ACC112 (cell line): ENCODE data around the gene NOSIP.

Experiments used
- H2AFZ ChIP-seq: fragments of 200-600 bp; sonication (generic); one replicate; pipeline ENCODE4 v1.6.0; 2017; ENCODE audit warnings: antibody characterized with exemption, low read length; ENCODE audit not compliant: unreplicated experiment
- H3K27ac ChIP-seq: fragments of 200-600 bp; sonication (generic); 2 replicates; pipeline ENCODE4 v1.5.1; 2014; ENCODE audit warnings: low read depth, mild to moderate bottlenecking, antibody characterized with exemption, low read length, moderate library complexity
- H3K27me3 ChIP-seq: fragments of 200-600 bp; sonication (generic); 2 replicates; pipeline ENCODE4 v1.6.1; 2014; ENCODE audit warnings: mild to moderate bottlenecking, antibody characterized with exemption, low read length, moderate library complexity, mixed read lengths; ENCODE audit not compliant: insufficient read depth
- H3K36me3 ChIP-seq: fragments of 200-600 bp; sonication (generic); 2 replicates; pipeline ENCODE4 v1.6.1; 2016; ENCODE audit warnings: mild to moderate bottlenecking, antibody characterized with exemption, low read length, moderate library complexity, mixed read lengths; ENCODE audit not compliant: insufficient read depth
- H3K4me1 ChIP-seq: fragments of 200-600 bp; sonication (generic); one replicate; pipeline ENCODE4 v1.6.1; 2016; ENCODE audit warnings: low read length, mixed read lengths; ENCODE audit not compliant: insufficient read depth, unreplicated experiment, control insufficient read depth
- H3K4me3 ChIP-seq: fragments of 200-600 bp; sonication (generic); 2 replicates; pipeline ENCODE4 v1.5.1; 2014; ENCODE audit warnings: mild to moderate bottlenecking, low read depth, low read length
- H3K79me2 ChIP-seq: fragments of 200-600 bp; sonication (generic); one replicate; pipeline ENCODE4 v1.6.0; 2016; ENCODE audit warnings: low read length; ENCODE audit not compliant: control insufficient read depth, unreplicated experiment, insufficient read depth

NOSIP gene

GRCh38 chr19:49594993-49595818 is 14.8 kb upstream of the NOSIP start:
- Histone ChIP-seq H3K36me3 (no peaks in the 10 kb centered on the region), H3K4me1 (no peaks in the 10 kb centered on the region), H2AFZ (no peak overlapping the region), H3K27me3 (no peaks in the 10 kb centered on the region), H3K79me2 (peaks cover 16% of the 10 kb centered on the region), H3K27ac (no peak overlapping the region), H3K4me3 (no peak overlapping the region)

- H3K27me3 ChIP-seq: no peaks in the 10 kb centered on the region
- H3K27ac ChIP-seq: no peak overlapping the region; the same call in 1 of the 2 replicates
- no peak overlapping the region for H2AFZ ChIP-seq
- no peak overlapping the region for H3K4me3 ChIP-seq
- no peaks in the 10 kb centered on the region for H3K36me3 ChIP-seq
- H3K79me2 ChIP-seq: peaks cover 16% of the 10 kb centered on the region
- H3K4me1 ChIP-seq: no peaks in the 10 kb centered on the region
Measured at GRCh38 chr19:49594157-49594992, 14.0 kb upstream of the NOSIP start.

- H3K27me3 ChIP-seq: no peaks in the 10 kb centered on the region
- peak overlapping the region; percentile 45; the same call in 1 of the 2 replicates for H3K27ac ChIP-seq
- H3K36me3 ChIP-seq: no peaks in the 10 kb centered on the region
- no peaks in the 10 kb centered on the region for H3K4me1 ChIP-seq
- H3K4me3 ChIP-seq: peak overlapping the region; percentile 82
- no peak overlapping the region for H2AFZ ChIP-seq
- H3K79me2 ChIP-seq: peaks cover 16% of the 10 kb centered on the region
Measured at GRCh38 chr19:49593233-49594113, 13.1 kb upstream of the NOSIP start.

GRCh38 chr19:49592486-49593232 is 12.3 kb upstream of the NOSIP start:
- peak overlapping the region; percentile 16; the same call in 1 of the 2 replicates for H3K27ac ChIP-seq
- H3K27me3 ChIP-seq: no peaks in the 10 kb centered on the region
- H3K79me2 ChIP-seq: peaks cover 16% of the 10 kb centered on the region
- H3K4me1 ChIP-seq: no peaks in the 10 kb centered on the region
- H2AFZ ChIP-seq: no peak overlapping the region
- no peaks in the 10 kb centered on the region for H3K36me3 ChIP-seq
- peak overlapping the region; percentile 82 for H3K4me3 ChIP-seq

- no peaks in the 10 kb centered on the region for H3K4me1 ChIP-seq
- H2AFZ ChIP-seq: no peak overlapping the region
- no peaks in the 10 kb centered on the region for H3K36me3 ChIP-seq
- H3K27me3 ChIP-seq: no peaks in the 10 kb centered on the region
- peak overlapping the region; percentile 64; the same call in 1 of the 2 replicates for H3K27ac ChIP-seq
- H3K79me2 ChIP-seq: peaks cover 16% of the 10 kb centered on the region
- H3K4me3 ChIP-seq: peak overlapping the region; percentile 82
Measured at GRCh38 chr19:49591731-49592485, 11.6 kb upstream of the NOSIP start.

- H3K27me3 ChIP-seq: no peaks in the 10 kb centered on the region
- H3K4me1 ChIP-seq: no peaks in the 10 kb centered on the region
- H3K4me3 ChIP-seq: peak within 1 kb of the TSS; percentile 82
- peaks cover 16% of the 10 kb centered on the region for H3K79me2 ChIP-seq
- peak within 1 kb of the TSS; percentile 42 for H2AFZ ChIP-seq
- H3K36me3 ChIP-seq: no peaks in the 10 kb centered on the region
- peak within 1 kb of the TSS; percentile 70 for H3K27ac ChIP-seq
Measured at GRCh38 chr19:49590971-49591730, 10.8 kb upstream of the NOSIP start, which contains the start of gene PRR12. TSS of gene PRR12 (plus strand) at chr19:49591182. CDS start at chr19:49591655, 473 bp downstream.

GRCh38 chr19:49590071-49590970 is 10.0 kb upstream of the NOSIP start:
- peak overlapping the region; percentile 42 for H2AFZ ChIP-seq
- peaks cover 16% of the 10 kb centered on the region for H3K79me2 ChIP-seq
- H3K36me3 ChIP-seq: no peaks in the 10 kb centered on the region
- H3K4me3 ChIP-seq: peak overlapping the region; percentile 82
- H3K27ac ChIP-seq: peak overlapping the region; percentile 70
- H3K4me1 ChIP-seq: no peaks in the 10 kb centered on the region
- no peaks in the 10 kb centered on the region for H3K27me3 ChIP-seq

- Histone ChIP-seq H3K36me3 (no peaks in the 10 kb centered on the region), H3K4me3 (no peak overlapping the region), H3K79me2 (peaks cover 16% of the 10 kb centered on the region), H3K27ac (no peak overlapping the region), H2AFZ (no peak overlapping the region), H3K4me1 (no peaks in the 10 kb centered on the region), H3K27me3 (no peaks in the 10 kb centered on the region)
Measured at GRCh38 chr19:49589502-49589905, 9.1 kb upstream of the NOSIP start.
